OCI-LY3 (cell line): ENCODE results near the gene YAF2.

Source experiments
- CTCF ChIP-seq: fragments of 200-600, 300-600 bp; sonication (generic); IDR thresholded peaks from 2 replicates; pipeline ENCODE4 v1.5.1; 2014; ENCODE audit warnings: antibody characterized with exemption, low read length, low read depth
- EZH2phosphoT487 ChIP-seq: fragments of 200-600 bp; shearing (Covaris generic); IDR thresholded peaks from 2 replicates; pipeline ENCODE4 v1.6.1; 2018; ENCODE audit warnings: antibody characterized with exemption, mixed run types, low read depth

GRCh38 chr12:42128327-42128726 is 109.7 kb downstream of the YAF2 start:
- TF ChIP-seq CTCF (no peak), EZH2phosphoT487 (no peak)
